Subcutaneous adipose tissue (tissue), 4 donors: ENCODE results near the gene FSTL5. TPM values are rescaled to one million over a fixed set of nuclear protein-coding genes. Genes with fewer than 3 reads are reported as not detected.

Experiments used
- total RNA-seq, 4 donors: library from RNA; depleted of rRNA; stranded (reverse); fragments of >200 nt; gene quantifications; one replicate each; pipeline ENCODE4 v1.1.0, GENCODE V29; 2016
- TF ChIP-seq, protein P1 (sequence below): fragments of 450-650 bp; IDR thresholded peaks from one replicate; pipeline ENCODE4 v1.5.1; 2016; ENCODE audit warnings: low read depth, mild to moderate bottlenecking, control low read depth, antibody characterized with exemption, moderate library complexity

The FSTL5 gene
- total RNA-seq, 4 donors from 2014 or later: 0.33 TPM; not detected in 3

DNA sequence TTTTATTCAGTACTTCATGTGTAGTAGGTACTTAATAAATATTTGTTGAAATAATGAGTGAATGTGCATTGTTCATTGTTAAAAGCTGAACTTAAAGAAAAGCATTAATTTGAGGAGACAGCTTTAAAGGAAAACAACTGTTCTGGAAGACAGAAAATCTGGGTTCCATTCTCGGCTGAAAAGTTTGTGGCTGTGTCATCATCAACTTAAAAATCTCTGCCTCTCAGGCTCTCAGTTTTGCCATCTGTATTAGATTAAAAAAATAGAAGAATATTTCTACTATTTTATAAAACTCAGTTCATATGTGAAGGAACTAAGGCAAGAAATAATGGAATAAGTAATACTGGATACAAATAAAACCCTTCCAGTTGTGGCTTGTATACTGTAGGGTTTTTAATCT is 62.5 kb downstream of the FSTL5 start:
- TF ChIP-seq, protein P1, sequence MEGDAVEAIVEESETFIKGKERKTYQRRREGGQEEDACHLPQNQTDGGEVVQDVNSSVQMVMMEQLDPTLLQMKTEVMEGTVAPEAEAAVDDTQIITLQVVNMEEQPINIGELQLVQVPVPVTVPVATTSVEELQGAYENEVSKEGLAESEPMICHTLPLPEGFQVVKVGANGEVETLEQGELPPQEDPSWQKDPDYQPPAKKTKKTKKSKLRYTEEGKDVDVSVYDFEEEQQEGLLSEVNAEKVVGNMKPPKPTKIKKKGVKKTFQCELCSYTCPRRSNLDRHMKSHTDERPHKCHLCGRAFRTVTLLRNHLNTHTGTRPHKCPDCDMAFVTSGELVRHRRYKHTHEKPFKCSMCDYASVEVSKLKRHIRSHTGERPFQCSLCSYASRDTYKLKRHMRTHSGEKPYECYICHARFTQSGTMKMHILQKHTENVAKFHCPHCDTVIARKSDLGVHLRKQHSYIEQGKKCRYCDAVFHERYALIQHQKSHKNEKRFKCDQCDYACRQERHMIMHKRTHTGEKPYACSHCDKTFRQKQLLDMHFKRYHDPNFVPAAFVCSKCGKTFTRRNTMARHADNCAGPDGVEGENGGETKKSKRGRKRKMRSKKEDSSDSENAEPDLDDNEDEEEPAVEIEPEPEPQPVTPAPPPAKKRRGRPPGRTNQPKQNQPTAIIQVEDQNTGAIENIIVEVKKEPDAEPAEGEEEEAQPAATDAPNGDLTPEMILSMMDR: no peak

DNA sequence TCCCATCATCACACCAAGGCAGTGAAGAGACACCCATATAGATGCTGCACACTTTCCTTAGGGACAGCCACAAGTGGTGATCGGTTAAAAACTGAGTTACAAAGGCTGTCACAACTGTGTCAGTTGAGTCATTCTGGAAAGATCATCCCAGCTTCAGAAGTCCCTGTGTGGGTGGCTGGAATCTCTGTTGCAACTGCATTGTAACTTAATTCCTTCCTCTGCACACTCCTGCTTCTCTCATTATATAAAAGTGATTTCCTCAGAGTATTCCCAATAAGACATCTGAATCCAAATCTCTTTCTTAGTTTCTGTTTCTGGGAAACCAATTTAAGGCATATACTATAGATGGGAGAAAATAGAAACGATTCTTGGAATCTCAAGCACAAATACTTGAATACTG is 88.1 kb downstream of the FSTL5 start:
- TF ChIP-seq, protein P1: no peak

DNA sequence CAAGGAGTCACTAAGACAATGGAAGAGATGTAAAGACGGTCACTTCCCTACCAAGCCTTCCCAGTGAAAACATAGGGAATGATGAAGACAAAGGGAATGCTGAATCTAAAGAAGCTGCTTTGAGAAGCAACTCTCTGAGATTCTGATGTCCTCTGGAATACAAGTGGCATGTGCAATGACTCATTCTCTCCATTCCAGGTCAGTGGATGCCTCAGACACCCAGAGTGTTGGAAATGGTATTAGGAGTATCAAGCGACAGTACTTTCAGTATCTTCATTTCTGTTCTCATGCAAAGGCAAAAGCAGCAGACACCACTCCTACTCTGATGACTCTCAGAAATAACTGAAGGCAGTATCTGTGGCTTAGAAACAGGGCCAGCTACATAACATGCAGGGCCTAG is 102.6 kb downstream of the FSTL5 start:
- TF ChIP-seq, protein P1: no peak

DNA sequence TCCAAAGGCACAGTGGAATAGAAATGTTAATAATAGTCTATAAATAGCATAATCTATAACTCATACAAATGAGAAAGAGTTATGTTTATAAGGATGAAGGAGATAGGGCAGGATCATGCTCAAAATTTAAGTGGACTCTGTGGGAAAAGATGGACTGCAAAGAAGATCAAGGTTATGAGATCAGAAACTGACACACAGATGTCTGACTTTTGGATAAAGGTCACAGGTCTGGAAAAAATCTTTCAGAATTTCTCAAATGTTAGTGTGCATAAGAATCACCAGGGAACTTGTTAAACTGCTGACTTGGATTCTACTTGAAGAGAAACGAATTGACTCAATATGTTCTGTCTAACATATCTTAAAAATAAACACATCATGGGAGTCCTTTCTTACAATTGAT is 104.1 kb downstream of the FSTL5 start:
- TF ChIP-seq, protein P1: no peak

DNA sequence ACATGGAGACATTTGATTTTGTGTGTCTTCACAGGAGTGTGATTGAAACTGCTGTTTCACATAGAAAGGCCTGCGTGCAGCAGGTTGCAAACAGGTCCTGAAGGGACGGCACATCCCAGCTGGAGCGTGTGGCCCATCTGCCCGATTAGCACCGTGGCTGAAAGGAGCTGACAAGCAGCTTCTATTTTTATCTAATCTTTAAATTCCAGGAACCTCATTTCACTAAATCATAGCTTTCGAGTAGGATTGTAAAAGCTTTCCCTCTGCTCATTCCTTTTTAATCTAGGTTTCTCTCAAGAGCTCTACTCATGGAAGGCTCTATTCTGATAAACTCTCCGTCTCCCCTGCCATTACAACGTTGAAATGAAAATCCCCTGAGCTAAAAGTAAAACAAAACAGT is 106.8 kb downstream of the FSTL5 start:
- TF ChIP-seq, protein P1: no peak

DNA sequence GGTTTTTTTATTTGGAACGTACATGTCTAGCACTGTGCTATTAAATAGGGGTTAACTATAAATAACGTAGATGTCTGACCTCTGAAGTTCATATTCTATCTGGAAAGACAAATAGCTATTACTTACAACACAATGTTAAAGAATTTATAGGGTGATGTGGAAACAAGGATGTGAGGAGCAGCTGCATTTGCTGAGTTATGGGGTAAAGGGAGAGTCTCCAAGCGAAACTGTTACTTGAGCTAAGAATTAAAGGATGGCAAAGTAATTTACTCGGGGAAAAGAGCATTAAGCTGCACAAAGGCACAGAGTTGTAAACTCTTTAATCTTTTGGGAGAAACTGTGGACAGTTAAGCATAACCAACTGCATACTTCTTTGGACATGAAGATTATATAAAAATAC is 117.7 kb downstream of the FSTL5 start:
- TF ChIP-seq, protein P1: no peak

DNA sequence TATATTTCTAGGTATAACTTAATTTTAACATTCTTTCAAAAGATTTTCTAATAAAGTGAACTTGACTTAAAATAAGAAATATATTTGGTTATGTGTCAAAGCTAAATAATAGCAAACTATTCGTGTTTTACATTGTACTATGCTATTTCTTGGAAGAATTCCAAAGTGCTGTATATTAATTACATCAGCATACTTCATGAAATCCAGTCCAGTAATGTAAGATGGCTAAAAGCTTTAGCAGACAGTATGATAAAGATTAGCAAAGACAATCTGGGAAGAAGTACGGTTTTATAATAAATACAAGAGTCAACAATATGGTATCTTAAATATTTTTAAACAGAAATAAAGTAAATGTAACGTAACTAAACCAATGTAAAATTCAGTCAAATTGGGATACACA is 125.7 kb downstream of the FSTL5 start:
- TF ChIP-seq, protein P1: no peak
